K562 (cell line): ENCODE results near the gene CDCP2. TPM values are rescaled to one million over a fixed set of nuclear protein-coding genes. Genes with fewer than 3 reads are reported as not detected.

Source experiments
- ATAC-seq: fragments of 200-7000 bp; cut with Tn5 transposase; 3 replicates; pipeline ENCODE4 v1.9.1; 2020; ENCODE audit warnings: moderate library complexity
- BruUV-seq: library from RNA; stranded (reverse); fragments of 400-500 nt; replicated peaks from 2 replicates; lab custom pipeline; 2021; lab: Mats Ljungman, UMichigan
- CTCF ChIA-PET: fragments of 300-600 bp; formaldehyde crosslinking; extraction: SDS; loops from one replicate; lab custom pipeline; 2021; ENCODE audit warnings: low intra/inter-chr PET ratio; lab: Yijun Ruan, JAX
- POLR2A ChIA-PET: fragments of 300-600, 350-650 bp; sonication (Branson Sonifier 250); formaldehyde crosslinking; extraction: SDS; loops from one replicate; lab custom pipeline; 2021; ENCODE audit warnings: antibody characterized with exemption, inconsistent platforms; lab: Yijun Ruan, JAX
- DNase-seq, 4 experiments: peaks; one replicate each; pipeline versions ENCODE4 v3.0.0 to v3.0.0-alpha.2; 2011 to 2018; ENCODE audit warnings: low spot score in 3 of 4, mixed read lengths in 3 of 4; ENCODE audit errors: extremely low read depth in 1 of 4
- FAIRE-seq: peaks from 2 replicates; lab custom pipeline; 2011; peaks lifted over from hg19 to GRCh38; lab: Jason Lieb, UNC
- H2AFZ ChIP-seq: 2 replicates; pipeline ENCODE4 v1.6.0; 2011; ENCODE audit warnings: low read depth, low read length, control low read depth, inconsistent platforms
- H3K27ac ChIP-seq: fragments of 200-600 bp; 3 replicates; pipeline ENCODE4 v1.8.0; 2011; ENCODE audit warnings: low read depth, mild to moderate bottlenecking, control low read depth, inconsistent platforms, low read length, moderate library complexity, mixed read lengths; ENCODE audit errors: extremely low read depth
- H3K27me3 ChIP-seq, 2 experiments: fragments of 300-600 bp in 1 of 2; 2 replicates in 1 of 2; 3 replicates in 1 of 2; pipeline versions ENCODE4 v1.6.0 to v1.8.0; 2011; ENCODE audit warnings: inconsistent platforms in 2 of 2, low read length in 2 of 2, mild to moderate bottlenecking in 1 of 2, mixed read lengths in 1 of 2, moderate library complexity in 1 of 2; ENCODE audit not compliant: control insufficient read depth in 2 of 2, insufficient read depth in 2 of 2
- H3K36me3 ChIP-seq: fragments of 300-600 bp; 3 replicates; pipeline ENCODE4 v1.8.0; 2011; ENCODE audit warnings: mild to moderate bottlenecking, low read length, inconsistent platforms; ENCODE audit not compliant: control insufficient read depth, insufficient read depth
- H3K4me1 ChIP-seq, 2 experiments: fragments of 200-600 bp in 1 of 2; replicated peaks in 1 of 2; 2 replicates in 1 of 2; 3 replicates in 1 of 2; pipeline versions ENCODE4 v1.5.1 to v1.8.0; 2011; ENCODE audit warnings: inconsistent platforms in 2 of 2, low read length in 2 of 2, mild to moderate bottlenecking in 1 of 2, mixed read lengths in 1 of 2, moderate library complexity in 1 of 2; ENCODE audit not compliant: control insufficient read depth in 2 of 2, insufficient read depth in 2 of 2
- H3K4me2 ChIP-seq: 2 replicates; pipeline ENCODE4 v1.6.1; 2011; ENCODE audit warnings: low read length, control low read depth, inconsistent platforms, mixed read lengths; ENCODE audit not compliant: insufficient read depth
- H3K4me3 ChIP-seq: fragments of 200-600 bp; sonication (generic), shearing (Covaris generic); 2 replicates; pipeline ENCODE4 v1.5.1; 2016; ENCODE audit warnings: control low read depth, inconsistent platforms
- H3K79me2 ChIP-seq: fragments of 200-600 bp; 3 replicates; pipeline ENCODE4 v1.8.0; 2011; ENCODE audit warnings: low read length, inconsistent platforms; ENCODE audit not compliant: control insufficient read depth, insufficient read depth
- H3K9ac ChIP-seq, 2 experiments: 2 replicates each; pipeline versions ENCODE4 v1.6.0 to v1.6.1; 2011; ENCODE audit warnings: low read depth in 2 of 2, low read length in 2 of 2, control low read depth in 1 of 2, inconsistent platforms in 1 of 2, mild to moderate bottlenecking in 1 of 2, mixed read lengths in 1 of 2; ENCODE audit not compliant: insufficient read depth in 1 of 2
- H3K9me1 ChIP-seq: one replicate; pipeline ENCODE4 v1.6.0; 2011; ENCODE audit warnings: inconsistent platforms, mild to moderate bottlenecking, low read length, moderate library complexity; ENCODE audit not compliant: control insufficient read depth, insufficient read depth
- H3K9me3 ChIP-seq: replicated peaks from 2 replicates; pipeline ENCODE4 v1.5.1; 2011; ENCODE audit warnings: low read depth, low read length, inconsistent platforms; ENCODE audit not compliant: control insufficient read depth, insufficient read depth
- H4K20me1 ChIP-seq: replicated peaks from 2 replicates; pipeline ENCODE4 v1.6.1; 2011; ENCODE audit warnings: low read length, inconsistent platforms, mixed read lengths; ENCODE audit not compliant: control insufficient read depth, insufficient read depth
- ATF7 ChIP-seq: fragments of 450-650 bp; IDR thresholded peaks from 2 replicates; pipeline ENCODE4 v1.7.1; 2014; ENCODE audit warnings: mild to moderate bottlenecking, moderate library complexity
- CTCFL ChIP-seq: IDR thresholded peaks from 2 replicates; pipeline ENCODE4 v1.6.1; 2011; ENCODE audit warnings: borderline replicate concordance, low read depth, mild to moderate bottlenecking, moderate library complexity, low read length; ENCODE audit not compliant: insufficient read depth, poor library complexity, severe bottlenecking
- HDAC2 ChIP-seq: fragments of 450-650 bp; IDR thresholded peaks from 2 replicates; pipeline ENCODE4 v1.6.1; 2016; ENCODE audit warnings: mild to moderate bottlenecking
- HMG20A ChIP-seq: fragments of 450-650 bp; formaldehyde crosslinking; conservative IDR thresholded peaks from 2 replicates; pipeline ENCODE4 v1.4.0; 2020; ENCODE audit warnings: mild to moderate bottlenecking, mixed read lengths
- HNRNPUL1 ChIP-seq: fragments of 200-400 bp; formaldehyde crosslinking; IDR thresholded peaks from 2 replicates; pipeline ENCODE4 v1.6.1; 2017; ENCODE audit warnings: low read length
- NR4A1 ChIP-seq, 2 experiments: fragments of 250-450 bp in 1 of 2; fragments of 450-650 bp in 1 of 2; sonication (Bioruptor Pico) in 1 of 2; IDR thresholded peaks; 2 replicates each; pipeline versions ENCODE4 v1.4.0 to v1.6.1; 2016 to 2020; ENCODE audit warnings: mild to moderate bottlenecking in 2 of 2, missing compliant biosample characterization in 1 of 2, missing genetic modification characterization in 1 of 2, moderate library complexity in 1 of 2
- RBM22 ChIP-seq: fragments of 200-400 bp; formaldehyde crosslinking; IDR thresholded peaks from 2 replicates; pipeline ENCODE4 v1.6.1; 2018; ENCODE audit warnings: low read length, low read depth; ENCODE audit not compliant: poor library complexity, severe bottlenecking
- SMARCA4 ChIP-seq: fragments of 450-650 bp; IDR thresholded peaks from 2 replicates; pipeline ENCODE4 v1.6.1; 2016
- TCF3 ChIP-seq: sonication (generic); formaldehyde crosslinking; IDR thresholded peaks from 2 replicates; pipeline ENCODE4 v1.4.0; 2020; ENCODE audit warnings: mild to moderate bottlenecking, missing genetic modification reagents
- ZFX ChIP-seq: sonication (generic); formaldehyde crosslinking; IDR thresholded peaks from 2 replicates; pipeline ENCODE4 v1.8.0; 2022; ENCODE audit warnings: mild to moderate bottlenecking, missing genetic modification reagents, moderate library complexity
- WGBS: fragments of 100-300 bp; shearing (Covaris generic); methylation state at CpG from one replicate; pipeline ENCODE4 v1.1.6; 2016; ENCODE audit warnings: low coverage, mixed read lengths; ENCODE audit not compliant: insufficient coverage; ENCODE audit errors: missing lambda C conversion rate; 5-methylcytosine and 5-hydroxymethylcytosine counted together
- in situ Hi-C: fragments of 300-500 bp; cut with MboI; formaldehyde crosslinking; loops from 4 replicates; pipeline ENCODE4 v1.15.0; 2018; ENCODE audit warnings: inconsistent platforms, mixed read lengths
- intact Hi-C: fragments of 100-400 bp; cut with micrococcal nuclease; formaldehyde crosslinking; loops from 2 replicates; pipeline ENCODE4 v1.14.2; 2022
- polyA plus RNA-seq, 8 experiments: library from polyadenylated mRNA; depleted of rRNA in 4 of 8; stranded (reverse) in 5 of 8; unstranded in 3 of 8; fragments of >200 nt; fragmentation: Nextera tagmentation in 2 of 8; fragmentation: Illumina TruSeq in 1 of 8; extraction: Ambion mirVana in 2 of 8; extraction: Trizol in 1 of 8; gene quantifications; 2 replicates each; pipeline versions ENCODE4 v1.2.1 to v1.2.3, GENCODE V29; 2011 to 2014; ENCODE audit warnings: inconsistent platforms in 1 of 8, missing spikeins in 1 of 8
- total RNA-seq, 7 experiments: library from RNA; depleted of rRNA in 6 of 7; stranded (reverse); fragments of >200 nt in 6 of 7; fragmentation: Illumina TruSeq in 2 of 7; extraction: Trizol in 2 of 7; gene quantifications; 2 replicates each; pipeline versions ENCODE4 v1.2.1 to v1.2.3, GENCODE V29; 2011 to 2021; ENCODE audit warnings: low replicate concordance in 1 of 7

Gene CDCP2
- total and polyA plus RNA-seq, 9 of the 15 experiments (the other 6 are each of a cell fraction or from before 2014, with no cell fraction given), result not detected

GRCh38 chr1:54122992-54123391, 29.8 kb downstream of the CDCP2 start:
- no TSS peak for BruUV-seq
- TF ChIP-seq ZFX (no peak), CTCFL (no peak), HNRNPUL1 (no peak), HMG20A (no peak), TCF3 (CRISPR knock-in tag) (no peak), ATF7 (no peak), SMARCA4 (no peak), NR4A1 (CRISPR knock-in tag; IDR thresholded peaks at IDR 0.05) (no peak), NR4A1 (tag; IDR thresholded peaks at IDR 0.05) (no peak), RBM22 (no peak), HDAC2 (no peak)
- TF ChIP-seq, all 486 proteins: peak for 0
- 9% methylated on average over 8 of the region's 8 CpGs for WGBS

More at GRCh38 chr1:54122992-54123391, 29.8 kb downstream of the CDCP2 start:
- Histone ChIP-seq H4K20me1 (no peaks in the 10 kb centered on the region; the same call in 1 of the 2 replicates), H3K4me2 (no peak overlapping the region), H3K4me3 (no peak overlapping the region), H3K4me1 (peaks cover 7 to 21% of the 10 kb centered on the region in 2 experiments; a peak in 4 of 5 replicates), H3K27ac (no peak overlapping the region), H3K36me3 (no peaks in the 10 kb centered on the region; the same call in 2 of the 3 replicates), H3K9ac (no peak overlapping the region), H2AFZ (no peak overlapping the region), H3K27me3 (peaks cover 3 to 24% of the 10 kb centered on the region in 2 experiments; a peak in 3 of 5 replicates), H3K9me3 (0 out of 2 replicates have a peak, but pooled peaks cover 3% of the 10 kb centered on the region), H3K9me1 (no peaks in the 10 kb centered on the region), H3K79me2 (no peaks in the 10 kb centered on the region)
- ChIA-PET CTCF (interaction anchor here (0.6 to 1.2 kb wide), 2 partner anchors 364 to 366 kb away, joined by 3 read pairs; no protein-coding TSS in a partner anchor), POLR2A (interaction anchor here (0.6 to 1.0 kb wide), 4 partner anchors 14 to 463 kb away, joined by 3 to 4 read pairs (median 3); no protein-coding TSS in a partner anchor)
- intact Hi-C loops (loop anchor here (5.0 to 10.0 kb wide), 4 partner anchors 44 to 542 kb away; partner anchors contain the start of genes CYB5RL and MRPL37), in situ Hi-C loops (loop anchor here (5.0 kb wide), 1 partner anchor 374 kb away; no protein-coding TSS in a partner anchor)
- ATAC-seq (no peak), DNase-seq (no peak), FAIRE-seq (no peak)
